Activated naive CD4-positive, alpha-beta T cell treated with anti-CD3 and anti-CD28 coated beads, Interleukin-2, amount 50 U/mL, for 24 hours (primary cell): ENCODE measurements around the gene CACNA1B.

Experiments
- H3K27ac Mint-ChIP-seq: one replicate; pipeline ENCODE4 v1.8.0; 2021; ENCODE audit warnings: mild to moderate bottlenecking, mixed read lengths
- H3K27me3 Mint-ChIP-seq: one replicate; pipeline ENCODE4 v1.8.0; 2021; ENCODE audit warnings: mixed read lengths
- H3K36me3 Mint-ChIP-seq: one replicate; pipeline ENCODE4 v1.8.0; 2021; ENCODE audit warnings: mixed read lengths
- H3K4me1 Mint-ChIP-seq: one replicate; pipeline ENCODE4 v1.8.0; 2021; ENCODE audit warnings: mixed read lengths
- H3K4me3 Mint-ChIP-seq: one replicate; pipeline ENCODE4 v1.8.0; 2021; ENCODE audit warnings: mild to moderate bottlenecking, mixed read lengths
- H3K9me3 Mint-ChIP-seq: one replicate; pipeline ENCODE4 v1.8.0; 2021; ENCODE audit warnings: mixed read lengths

The CACNA1B gene

DNA sequence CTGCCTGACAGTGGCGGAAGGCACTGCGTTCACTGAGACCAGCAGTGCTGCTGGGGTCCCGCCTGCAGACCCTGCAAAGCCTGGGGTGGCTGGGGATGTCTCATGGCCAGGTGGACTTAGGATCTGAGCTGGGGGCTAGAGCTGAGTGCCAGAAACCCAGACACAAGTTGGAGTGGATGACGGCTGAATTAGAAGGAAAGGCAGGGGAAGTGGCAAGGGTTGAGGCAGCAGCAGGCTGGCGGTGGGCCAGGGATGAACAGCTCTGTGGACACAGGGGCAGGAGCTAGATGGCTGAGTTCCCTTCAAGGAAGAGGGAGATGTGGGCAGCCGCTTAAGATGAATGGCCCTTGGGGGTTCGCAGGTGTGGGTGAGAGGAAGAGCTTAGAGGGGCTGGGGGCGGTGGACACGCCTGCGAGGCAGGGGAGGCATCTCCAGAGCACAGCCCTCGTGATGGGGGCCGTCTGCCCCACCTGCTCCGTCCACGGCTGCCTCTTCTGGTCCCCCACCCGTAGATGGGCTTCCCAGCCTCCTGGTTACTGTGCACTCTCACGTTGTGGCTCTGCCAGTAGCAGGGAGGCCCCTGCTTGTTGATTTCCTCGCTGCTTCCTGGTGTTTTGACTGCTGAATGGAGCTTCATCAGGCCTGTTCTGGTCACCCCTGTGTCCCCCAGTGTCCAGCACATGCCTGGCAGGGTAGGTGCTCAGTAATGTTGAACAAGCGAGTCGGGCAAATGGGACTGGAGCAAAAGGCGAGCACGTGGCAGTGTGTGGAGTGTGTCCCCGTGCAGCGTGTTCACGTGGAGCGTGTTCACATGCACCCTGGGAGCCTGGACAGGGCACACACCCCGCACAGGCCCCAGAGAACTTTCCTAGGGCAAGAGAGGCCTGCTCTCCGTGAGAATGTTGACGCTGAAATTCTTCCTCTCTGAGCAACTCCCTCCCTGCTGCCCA lies 168.2 kb downstream of the CACNA1B start:
- no peak overlapping the region for H3K27ac Mint-ChIP-seq
- H3K36me3 Mint-ChIP-seq = no peaks in the 10 kb centered on the region
- H3K9me3 Mint-ChIP-seq = no peaks in the 10 kb centered on the region
- H3K4me3 Mint-ChIP-seq = no peak overlapping the region
- H3K4me1 Mint-ChIP-seq = no peaks in the 10 kb centered on the region
- H3K27me3 Mint-ChIP-seq = peaks cover 1% of the 10 kb centered on the region

DNA sequence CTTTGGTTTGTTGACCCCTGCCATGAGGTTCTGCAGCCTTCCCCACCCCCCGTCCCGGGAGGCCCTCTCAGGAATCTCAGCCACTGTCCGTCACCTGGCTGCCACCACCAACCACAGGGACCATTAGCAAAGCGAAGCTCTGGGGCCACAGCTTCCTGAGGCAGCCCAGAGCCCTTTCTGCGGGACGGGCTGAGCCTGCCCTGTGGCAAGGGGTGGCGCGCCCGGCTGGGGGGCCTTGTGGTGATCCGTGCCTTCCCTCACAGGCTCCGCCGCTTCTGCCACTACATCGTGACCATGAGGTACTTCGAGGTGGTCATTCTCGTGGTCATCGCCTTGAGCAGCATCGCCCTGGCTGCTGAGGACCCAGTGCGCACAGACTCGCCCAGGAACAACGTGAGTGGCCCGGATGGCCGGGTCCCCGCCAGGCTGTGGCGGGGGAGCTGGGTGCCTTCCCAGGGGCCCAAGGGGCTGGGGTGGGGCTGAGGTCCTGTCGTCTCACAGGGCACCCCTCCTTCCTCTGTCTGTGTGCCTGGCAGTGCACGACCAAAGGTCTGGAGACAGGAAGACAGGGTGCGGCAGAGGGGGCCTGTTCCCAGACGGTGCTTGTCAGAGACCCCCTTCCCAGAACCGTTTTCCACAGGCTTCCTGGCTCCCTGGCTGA lies 169.2 kb downstream of the CACNA1B start:
- peaks cover 1% of the 10 kb centered on the region for H3K27me3 Mint-ChIP-seq
- no peaks in the 10 kb centered on the region for H3K9me3 Mint-ChIP-seq
- no peak overlapping the region for H3K27ac Mint-ChIP-seq
- no peak overlapping the region for H3K4me3 Mint-ChIP-seq
- H3K36me3 Mint-ChIP-seq = no peaks in the 10 kb centered on the region
- no peaks in the 10 kb centered on the region for H3K4me1 Mint-ChIP-seq

DNA sequence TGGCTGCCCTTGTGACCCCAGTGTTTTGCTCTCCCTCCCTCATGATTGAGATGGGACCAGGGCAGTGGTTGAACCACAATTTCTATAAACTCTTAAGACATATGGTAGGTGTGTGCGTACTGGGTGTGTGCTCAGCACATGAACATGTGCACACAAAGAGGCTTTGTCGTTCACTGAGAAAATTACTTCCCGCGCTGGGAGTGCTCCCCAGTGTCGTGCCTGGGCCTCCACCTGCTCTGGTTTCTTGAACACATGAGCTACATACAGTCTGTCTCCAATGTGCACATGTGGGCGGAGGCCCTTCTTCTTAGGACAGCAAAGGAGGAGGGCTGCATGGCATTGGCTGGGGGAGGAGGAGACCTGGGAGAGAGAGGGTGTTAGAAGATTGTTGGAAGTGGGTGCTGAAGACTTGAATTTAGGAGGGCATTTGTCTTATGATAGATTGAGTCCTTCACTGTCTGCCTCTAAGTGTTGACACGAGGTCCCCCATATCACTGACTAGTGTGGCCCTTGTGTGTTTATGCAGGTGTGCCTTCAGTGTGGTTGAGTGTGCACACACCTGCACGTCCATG lies 170.0 kb downstream of the CACNA1B start:
- Mint-ChIP-seq H3K9me3 (no peaks in the 10 kb centered on the region), H3K27me3 (peaks cover 1% of the 10 kb centered on the region), H3K27ac (no peak overlapping the region), H3K4me1 (no peaks in the 10 kb centered on the region), H3K4me3 (no peak overlapping the region), H3K36me3 (no peaks in the 10 kb centered on the region)

DNA sequence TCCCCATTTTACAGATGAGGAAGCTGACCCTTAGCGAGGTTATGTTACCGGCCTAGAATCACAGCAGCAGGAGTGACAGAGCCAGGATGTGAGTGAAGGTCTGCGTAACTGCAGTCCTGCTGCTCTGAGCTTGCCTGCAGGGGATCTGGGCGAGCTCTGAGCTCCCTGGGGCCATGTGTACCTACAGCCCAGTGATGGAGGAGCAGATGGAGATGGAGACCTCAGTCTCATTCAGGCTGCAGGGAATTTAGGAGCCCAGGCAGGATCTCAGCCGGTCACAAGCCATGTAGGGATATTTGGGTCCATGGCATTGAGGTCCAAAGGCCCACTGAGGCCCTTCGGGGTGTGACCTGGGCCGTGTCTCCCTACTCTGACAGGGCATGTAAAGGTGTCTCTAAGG lies 170.6 kb downstream of the CACNA1B start:
- no peaks in the 10 kb centered on the region for H3K4me1 Mint-ChIP-seq
- H3K9me3 Mint-ChIP-seq = no peaks in the 10 kb centered on the region
- H3K36me3 Mint-ChIP-seq = no peaks in the 10 kb centered on the region
- H3K27me3 Mint-ChIP-seq = peaks cover 1% of the 10 kb centered on the region
- H3K27ac Mint-ChIP-seq = no peak overlapping the region
- H3K4me3 Mint-ChIP-seq = no peak overlapping the region

DNA sequence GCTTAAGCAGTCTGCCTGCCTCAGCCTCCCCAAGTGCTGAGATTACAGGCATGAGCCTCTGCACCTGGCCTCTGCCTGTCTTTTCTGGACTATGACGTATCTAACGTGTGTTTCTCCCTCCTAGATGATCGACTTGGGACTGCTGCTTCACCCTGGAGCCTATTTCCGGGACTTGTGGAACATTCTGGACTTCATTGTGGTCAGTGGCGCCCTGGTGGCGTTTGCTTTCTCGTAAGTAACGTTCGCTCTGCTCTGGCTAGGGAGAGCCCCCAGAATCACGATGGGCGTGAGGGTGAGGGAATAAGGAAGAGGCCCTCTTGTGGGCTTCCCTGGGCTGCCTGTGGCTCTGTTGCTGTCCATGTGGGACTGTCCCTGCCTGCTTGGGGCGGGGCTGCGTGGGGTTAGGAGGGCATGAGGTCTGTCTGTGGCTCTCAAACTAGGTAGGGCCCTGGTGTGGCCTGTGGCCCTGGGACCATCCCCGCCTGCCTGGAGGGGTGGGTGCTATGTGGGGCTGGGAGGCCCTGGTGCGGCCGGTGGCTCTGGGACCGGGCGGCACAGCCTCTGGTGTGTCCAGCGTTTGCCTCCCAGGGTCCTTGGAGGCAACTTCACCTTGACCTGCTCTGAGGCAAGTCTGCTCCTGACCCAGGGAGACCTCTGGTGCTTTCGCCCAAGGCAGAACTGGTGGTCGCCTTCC lies 171.7 kb downstream of the CACNA1B start:
- Mint-ChIP-seq H3K4me3 (no peak overlapping the region), H3K4me1 (no peaks in the 10 kb centered on the region), H3K36me3 (no peaks in the 10 kb centered on the region), H3K9me3 (no peaks in the 10 kb centered on the region), H3K27ac (no peak overlapping the region), H3K27me3 (peaks cover 4% of the 10 kb centered on the region)

DNA sequence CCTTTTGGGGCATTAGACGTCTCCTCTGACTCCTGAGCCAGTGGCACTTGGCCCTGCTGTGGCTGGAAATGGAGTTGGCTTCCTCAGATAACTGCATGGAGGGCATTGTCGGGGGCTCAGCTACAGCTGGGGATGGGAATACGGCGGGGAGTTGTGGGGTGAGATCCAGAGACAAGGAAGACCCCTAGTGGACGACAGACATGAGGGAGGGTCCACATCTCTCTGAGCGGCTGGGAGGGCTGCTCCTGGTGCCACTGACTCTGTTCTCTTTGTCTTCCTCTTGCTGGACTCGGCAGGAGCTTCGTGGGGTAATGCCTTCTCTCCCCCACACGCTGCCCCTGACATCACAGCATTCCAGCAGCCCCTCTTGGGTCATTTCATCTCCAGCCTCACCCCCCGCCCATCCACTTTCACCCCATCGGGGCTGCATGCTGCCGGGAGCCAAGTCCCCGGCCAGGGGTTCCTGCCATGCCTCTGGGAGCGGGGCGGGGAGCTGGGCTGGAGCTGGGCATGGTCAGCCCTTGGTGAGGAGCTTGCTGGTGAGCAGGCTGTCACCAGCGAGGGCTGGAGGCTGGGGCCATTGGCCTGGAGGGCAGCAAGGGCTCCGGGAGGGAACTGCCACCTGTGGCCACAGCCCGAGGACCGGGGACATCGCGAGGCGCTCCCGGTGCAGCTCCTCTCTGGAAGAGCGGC lies 172.3 kb downstream of the CACNA1B start:
- Mint-ChIP-seq H3K27ac (no peak overlapping the region), H3K4me1 (no peaks in the 10 kb centered on the region), H3K9me3 (no peaks in the 10 kb centered on the region), H3K27me3 (peaks cover 4% of the 10 kb centered on the region), H3K36me3 (no peaks in the 10 kb centered on the region), H3K4me3 (no peak overlapping the region)

DNA sequence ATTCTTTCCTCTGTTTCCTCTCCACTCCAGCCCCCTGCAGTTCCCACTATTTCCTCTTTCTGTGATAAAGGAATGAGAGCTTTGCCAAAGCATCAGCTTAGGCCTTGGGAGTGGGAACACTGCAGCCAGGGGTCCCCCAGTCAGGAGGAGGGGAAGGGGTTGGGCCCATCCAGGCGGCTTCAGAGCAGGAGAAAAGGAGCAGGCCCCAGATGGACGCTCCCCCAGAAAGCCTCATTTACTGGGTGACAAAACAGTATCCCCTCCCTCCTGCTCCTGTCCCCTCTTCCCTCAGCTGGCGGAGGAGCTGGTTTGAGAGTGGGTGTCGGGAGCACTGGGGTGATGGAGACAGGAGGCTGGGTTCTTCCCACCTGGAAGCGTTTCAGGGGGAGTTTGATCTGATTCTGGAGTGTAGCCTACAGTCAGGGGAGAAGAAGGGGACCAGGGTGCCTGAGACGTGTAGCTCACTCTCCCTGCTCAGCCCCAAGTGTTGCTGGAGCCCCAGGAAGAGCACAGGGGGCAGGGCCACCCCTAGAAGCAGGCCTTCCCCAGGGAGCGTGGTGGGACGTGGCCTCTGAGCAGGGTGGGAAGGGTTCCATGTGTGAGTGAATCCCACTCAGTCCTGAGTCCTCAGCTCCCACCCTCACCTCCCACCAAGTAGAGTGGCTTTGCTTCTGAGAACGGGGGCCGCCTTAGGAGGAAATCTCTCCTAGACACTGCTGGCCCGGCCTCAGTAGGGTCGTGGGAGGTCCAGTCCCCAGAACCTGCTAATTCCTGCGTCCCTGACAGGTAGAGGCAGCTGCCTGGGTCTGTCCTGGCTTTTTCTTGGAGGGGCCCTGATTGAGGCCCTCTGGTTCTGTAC lies 173.1 kb downstream of the CACNA1B start:
- H3K36me3 Mint-ChIP-seq = no peaks in the 10 kb centered on the region
- no peaks in the 10 kb centered on the region for H3K4me1 Mint-ChIP-seq
- no peak overlapping the region for H3K27ac Mint-ChIP-seq
- H3K9me3 Mint-ChIP-seq = no peaks in the 10 kb centered on the region
- peaks cover 4% of the 10 kb centered on the region for H3K27me3 Mint-ChIP-seq
- H3K4me3 Mint-ChIP-seq = no peak overlapping the region

DNA sequence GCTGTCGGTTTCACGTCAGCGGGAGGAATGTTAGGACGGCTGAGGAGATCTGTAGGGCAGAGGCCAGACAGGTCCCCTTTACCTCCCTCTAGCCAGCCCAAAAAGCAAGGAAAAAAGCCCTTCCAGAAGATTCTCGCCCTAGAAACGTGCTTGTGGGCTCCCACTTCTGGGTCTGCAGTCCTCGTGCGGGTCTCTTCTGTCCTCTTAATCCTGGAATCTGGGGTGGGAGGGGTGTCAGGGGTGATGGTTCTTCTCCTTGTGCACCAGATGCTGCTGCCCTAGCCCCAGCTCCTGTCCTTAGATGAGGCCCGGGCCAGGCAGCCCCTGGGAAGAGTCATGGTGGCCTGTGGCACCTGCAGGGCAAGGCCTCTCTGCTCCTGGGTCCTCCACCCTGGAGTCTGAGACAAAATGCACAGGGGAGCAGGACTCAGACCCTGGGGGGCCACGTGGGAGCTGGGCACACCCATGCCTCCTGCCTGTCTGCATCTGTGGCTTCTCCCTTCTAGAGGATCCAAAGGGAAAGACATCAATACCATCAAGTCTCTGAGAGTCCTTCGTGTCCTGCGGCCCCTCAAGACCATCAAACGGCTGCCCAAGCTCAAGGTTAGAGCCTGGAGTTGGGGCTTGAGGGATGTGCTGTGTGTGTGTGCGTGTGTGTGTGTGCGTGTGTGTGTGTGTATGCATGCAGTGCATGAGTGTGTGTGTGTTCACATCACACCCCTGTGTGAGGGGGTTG lies 174.2 kb downstream of the CACNA1B start:
- Mint-ChIP-seq H3K27me3 (peaks cover 4% of the 10 kb centered on the region), H3K4me1 (no peaks in the 10 kb centered on the region), H3K36me3 (no peaks in the 10 kb centered on the region), H3K4me3 (no peak overlapping the region), H3K27ac (no peak overlapping the region), H3K9me3 (no peaks in the 10 kb centered on the region)

DNA sequence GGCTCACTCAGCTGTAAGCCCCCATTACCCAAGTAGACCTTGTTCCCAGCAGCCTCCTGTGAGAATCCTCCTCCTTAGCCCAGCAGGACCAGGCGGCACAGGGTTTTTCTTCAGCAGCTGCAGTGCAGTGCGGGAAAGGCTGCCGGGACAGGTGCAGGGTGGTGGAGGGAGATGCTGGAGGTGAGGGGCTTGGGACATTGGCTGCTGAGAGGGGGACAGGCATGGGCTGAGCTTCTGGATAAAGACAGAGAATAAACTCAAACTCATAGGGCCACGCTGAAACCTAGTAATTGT lies 174.7 kb downstream of the CACNA1B start:
- Mint-ChIP-seq H3K9me3 (no peaks in the 10 kb centered on the region), H3K27me3 (peaks cover 4% of the 10 kb centered on the region), H3K36me3 (no peaks in the 10 kb centered on the region), H3K27ac (no peak overlapping the region), H3K4me3 (no peak overlapping the region), H3K4me1 (no peaks in the 10 kb centered on the region)

DNA sequence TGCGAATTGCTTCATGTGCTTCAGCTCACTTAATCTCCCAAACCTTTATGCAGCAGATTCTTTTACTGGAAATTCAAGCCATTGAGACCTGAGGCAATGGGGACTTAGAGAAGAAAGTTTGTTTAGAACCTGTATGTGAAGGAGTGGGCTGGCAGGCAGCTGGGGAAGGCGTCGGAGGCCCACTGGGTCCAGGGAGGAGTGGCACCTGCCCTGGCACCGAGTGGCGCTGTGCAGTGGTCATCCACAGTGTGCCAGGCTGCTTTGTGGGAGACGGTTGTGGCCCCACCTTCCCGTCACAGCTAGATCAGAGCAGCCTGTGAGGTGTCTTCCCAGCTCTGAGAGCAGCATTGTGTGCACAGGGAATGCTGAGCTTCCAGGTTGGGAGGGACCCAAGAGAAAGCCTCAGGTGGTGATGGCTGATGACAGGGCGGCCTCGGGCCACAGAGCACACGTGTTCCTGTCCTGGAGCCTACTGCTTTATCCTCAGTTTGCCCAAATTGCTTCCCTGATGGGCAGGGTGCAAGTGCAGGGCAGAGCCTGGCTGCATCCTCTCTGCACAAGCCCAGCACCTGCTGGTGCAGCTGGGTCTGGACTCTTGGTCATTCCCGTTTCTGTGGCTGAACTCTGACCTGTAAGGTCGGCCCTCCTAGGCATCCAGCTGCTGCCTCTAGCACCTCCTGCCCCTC lies 175.2 kb downstream of the CACNA1B start:
- Mint-ChIP-seq H3K4me3 (no peak overlapping the region), H3K36me3 (no peaks in the 10 kb centered on the region), H3K9me3 (no peaks in the 10 kb centered on the region), H3K27ac (no peak overlapping the region), H3K4me1 (no peaks in the 10 kb centered on the region), H3K27me3 (peaks cover 3% of the 10 kb centered on the region)

DNA sequence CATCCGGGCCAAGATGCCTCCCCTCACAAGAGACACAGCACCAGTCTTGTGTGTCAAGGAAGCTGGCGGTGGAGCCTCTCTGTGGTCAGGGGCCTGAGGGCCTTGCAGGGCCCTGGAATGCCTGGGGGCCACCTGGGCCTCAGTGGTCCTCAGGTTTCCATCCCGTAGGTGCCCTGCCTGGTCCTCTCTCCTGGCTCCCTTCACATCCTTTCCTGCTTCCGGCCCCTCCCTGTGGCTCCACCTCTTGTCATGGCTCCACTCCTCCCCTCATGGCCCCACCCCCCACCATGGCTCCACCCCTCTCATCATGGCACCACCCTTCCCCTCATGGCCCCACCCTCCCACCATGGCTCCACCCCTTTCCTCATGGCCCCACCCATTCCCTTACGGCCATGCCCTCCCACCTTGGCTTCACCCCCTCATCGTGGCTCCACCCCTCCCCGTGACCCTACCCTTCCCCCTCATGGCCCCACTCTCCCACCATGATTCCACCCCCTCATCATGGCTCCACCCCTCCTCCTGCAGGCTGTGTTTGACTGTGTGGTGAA lies 175.8 kb downstream of the CACNA1B start:
- Mint-ChIP-seq H3K9me3 (no peaks in the 10 kb centered on the region), H3K27ac (no peak overlapping the region), H3K27me3 (peaks cover 3% of the 10 kb centered on the region), H3K4me3 (no peak overlapping the region), H3K36me3 (no peaks in the 10 kb centered on the region), H3K4me1 (no peaks in the 10 kb centered on the region)

DNA sequence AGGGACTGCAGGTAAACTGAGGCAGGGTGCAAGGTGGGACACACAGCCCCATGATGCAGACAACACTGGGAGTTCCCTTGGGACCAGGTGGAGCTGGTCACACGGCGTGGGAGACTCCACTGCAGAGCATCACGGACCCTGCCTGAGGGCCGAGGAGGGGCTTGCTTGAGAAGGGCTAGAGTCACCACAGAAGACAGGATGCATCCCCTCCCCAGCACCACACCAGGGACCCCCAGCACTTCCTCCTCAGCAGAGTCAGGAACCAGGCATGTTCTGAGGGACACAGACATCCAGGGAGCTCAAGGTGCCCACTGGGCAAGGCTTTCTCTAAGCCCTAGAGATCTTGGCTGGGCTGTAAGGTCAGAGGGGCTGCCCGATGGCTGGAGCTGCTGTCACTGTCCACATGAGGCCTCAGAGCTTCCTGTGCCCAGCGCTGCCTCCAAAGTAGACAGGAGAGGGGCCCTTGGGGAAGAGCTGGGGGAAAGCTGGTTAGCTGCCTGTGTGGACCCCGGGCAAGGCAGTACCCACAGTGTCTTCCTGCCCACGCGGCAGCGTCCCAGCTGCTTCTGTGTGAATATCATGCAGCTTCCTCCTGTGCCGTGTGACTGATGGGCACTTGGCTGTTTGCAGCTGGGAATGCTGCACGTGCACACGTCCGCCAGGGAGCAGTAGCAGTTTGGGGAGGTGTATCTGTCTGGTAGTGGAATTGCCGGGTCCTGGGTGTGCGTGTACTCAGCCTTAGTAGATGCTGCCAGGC lies 176.6 kb downstream of the CACNA1B start:
- Mint-ChIP-seq H3K4me1 (no peaks in the 10 kb centered on the region), H3K27ac (no peak overlapping the region), H3K27me3 (peaks cover 3% of the 10 kb centered on the region), H3K36me3 (no peaks in the 10 kb centered on the region), H3K9me3 (no peaks in the 10 kb centered on the region), H3K4me3 (no peak overlapping the region)

DNA sequence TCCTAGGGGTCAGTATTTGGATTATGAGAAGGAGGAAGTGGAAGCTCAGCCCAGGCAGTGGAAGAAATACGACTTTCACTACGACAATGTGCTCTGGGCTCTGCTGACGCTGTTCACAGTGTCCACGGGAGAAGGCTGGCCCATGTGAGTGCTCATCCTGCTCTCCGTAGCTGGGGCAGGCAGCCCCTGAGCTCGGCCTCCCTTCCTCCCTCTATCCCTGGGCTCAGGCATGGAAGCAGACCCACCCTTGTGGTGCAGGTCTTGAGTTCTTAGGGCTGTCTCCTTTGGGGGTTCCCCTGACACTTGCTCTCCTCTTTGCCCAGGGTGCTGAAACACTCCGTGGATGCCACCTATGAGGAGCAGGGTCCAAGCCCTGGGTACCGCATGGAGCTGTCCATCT lies 180.1 kb downstream of the CACNA1B start:
- Mint-ChIP-seq H3K4me3 (no peak overlapping the region), H3K36me3 (no peaks in the 10 kb centered on the region), H3K4me1 (no peaks in the 10 kb centered on the region), H3K9me3 (no peaks in the 10 kb centered on the region), H3K27ac (no peak overlapping the region), H3K27me3 (peaks cover 3% of the 10 kb centered on the region)
